Mammary epithelial cell (primary cell): Measurements from ENCODE around the gene ACAA1.
"Not testable (repeated sequence)": the region's sequence is repeated elsewhere in the genome, so short reads cannot be mapped to it uniquely, and the experiment has no call there.

ENCODE experiments used
- CTCF ChIP-seq, 2 donors: IDR thresholded peaks in 1 of 2; conservative IDR thresholded peaks in 1 of 2; 2 replicates each; pipeline ENCODE4 v1.5.1; 2011 to 2012; ENCODE audit warnings: inconsistent platforms in 2 of 2, low read length in 2 of 2, mild to moderate bottlenecking in 2 of 2, control low read depth in 1 of 2, low read depth in 1 of 2; ENCODE audit not compliant: insufficient read depth in 1 of 2; ENCODE audit errors: extremely low read depth in 1 of 2
- EZH2 ChIP-seq: IDR thresholded peaks from 2 replicates; pipeline ENCODE4 v1.6.1; 2012; ENCODE audit warnings: low read length, inconsistent platforms, borderline replicate concordance

- TF ChIP-seq CTCF (conservative IDR thresholded peaks at IDR 0.05 in 1 of 2, IDR thresholded peaks at IDR 0.05 in 1 of 2; ENCODE audit: extremely low read depth in 1 of 2, insufficient read depth in 1 of 2, low read depth in 1 of 2, low read length in 2 of 2); EZH2: not testable (repeated sequence)
Measured at GRCh38 chr3:38160704-38161103, 23.8 kb upstream of the ACAA1 start.
